Inflammatory macrophage treated with lipopolysaccharide for 4 hours (primary cell): ENCODE data around the gene PYGM.

Experiments
- DNase-seq: peaks from one replicate; pipeline ENCODE4 v3.0.0-alpha.2; 2020

Gene PYGM

DNA sequence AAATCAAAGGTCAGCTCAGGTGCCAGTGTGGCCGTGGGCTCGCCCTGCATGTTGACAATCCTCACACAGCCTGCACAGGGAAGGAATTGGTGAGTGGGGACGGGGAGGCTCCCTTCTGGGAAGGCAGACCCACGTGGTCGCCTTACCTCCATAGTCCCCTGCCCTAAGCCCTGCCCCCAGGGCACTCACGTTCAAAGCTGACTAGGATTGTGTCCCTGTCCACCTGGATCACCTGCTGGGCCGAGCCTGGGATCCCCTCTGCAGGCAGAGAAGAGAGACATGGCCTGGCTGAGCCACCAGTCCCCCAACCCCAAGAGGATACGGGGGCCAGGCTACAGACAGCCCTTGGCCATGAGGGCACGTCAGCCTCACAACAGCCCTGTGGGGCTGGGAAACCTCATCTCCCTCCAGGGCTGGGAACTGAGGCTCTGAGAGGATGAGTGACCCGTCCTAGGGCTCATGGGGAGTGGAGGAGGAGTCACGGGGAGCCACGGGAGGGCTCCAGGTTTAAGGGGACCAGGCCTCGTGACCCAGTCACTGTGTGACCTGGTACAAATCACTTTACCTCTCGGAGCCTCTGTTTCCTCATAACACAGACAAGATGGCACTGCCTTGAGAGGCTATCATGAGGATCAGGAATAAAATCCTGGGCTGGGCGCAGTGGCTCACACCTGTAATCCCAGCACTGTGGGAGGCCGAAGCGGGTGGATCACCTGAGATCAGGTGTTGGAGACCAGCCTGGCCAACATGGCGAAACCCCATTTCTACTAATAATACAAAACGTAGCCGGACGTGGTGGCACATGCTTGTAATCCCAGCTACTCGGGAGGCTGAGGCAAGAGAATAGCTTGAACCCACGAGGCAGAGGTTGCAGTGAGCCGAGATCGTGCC, 30.7 kb upstream of the PYGM start:
- DNase-seq, result no peak

DNA sequence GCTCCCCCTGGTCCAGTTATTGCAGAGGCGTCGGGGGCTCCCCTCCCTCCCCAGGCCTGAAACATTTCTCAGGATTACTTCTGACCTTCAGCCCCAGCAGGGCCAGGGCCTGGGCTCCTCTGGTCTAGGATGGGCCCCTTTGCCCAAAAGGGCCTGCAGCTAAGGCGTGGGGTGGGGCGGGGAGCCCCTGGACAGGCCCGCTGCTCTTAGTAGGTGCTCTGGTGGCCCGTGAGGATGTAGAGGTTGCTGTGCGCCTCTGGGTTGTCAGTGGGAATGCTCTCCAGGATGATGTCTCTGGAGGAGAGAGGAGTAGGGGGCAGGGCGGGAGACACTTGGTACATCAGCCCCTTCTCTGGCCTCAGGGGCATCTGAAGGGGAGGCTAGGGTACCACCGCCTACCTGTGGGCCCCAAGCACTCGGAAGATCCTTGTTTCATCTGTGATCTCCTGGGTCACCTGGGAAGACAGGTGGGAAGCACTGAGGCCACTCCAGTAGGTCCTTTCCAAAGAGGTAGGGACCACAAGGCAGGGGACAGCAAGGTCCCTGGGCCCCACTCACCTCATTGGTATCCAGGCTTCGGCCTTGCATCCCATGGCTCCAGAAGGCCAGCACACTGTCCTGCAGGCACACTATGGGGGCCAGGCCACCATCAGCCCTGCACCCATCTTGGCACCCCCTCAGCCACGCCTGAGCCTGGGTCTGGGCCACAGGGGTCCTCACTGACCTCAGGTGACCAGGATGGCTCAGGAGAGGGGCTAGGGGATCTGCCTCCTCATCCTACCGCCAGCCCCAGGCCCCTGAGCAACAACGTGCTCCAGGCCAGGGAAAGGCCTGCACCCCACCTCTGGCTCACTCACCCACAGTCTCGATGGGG, 29.8 kb upstream of the PYGM start:
- DNase-seq, result no peak

GRCh38 chr11:64788321-64789215, 28.8 kb upstream of the PYGM start:
- DNase-seq, result no peak

- DNase-seq, result peak; percentile 61
These were observed 27.9 kb upstream of the PYGM start for GRCh38 chr11:64787526-64788320.

DNA sequence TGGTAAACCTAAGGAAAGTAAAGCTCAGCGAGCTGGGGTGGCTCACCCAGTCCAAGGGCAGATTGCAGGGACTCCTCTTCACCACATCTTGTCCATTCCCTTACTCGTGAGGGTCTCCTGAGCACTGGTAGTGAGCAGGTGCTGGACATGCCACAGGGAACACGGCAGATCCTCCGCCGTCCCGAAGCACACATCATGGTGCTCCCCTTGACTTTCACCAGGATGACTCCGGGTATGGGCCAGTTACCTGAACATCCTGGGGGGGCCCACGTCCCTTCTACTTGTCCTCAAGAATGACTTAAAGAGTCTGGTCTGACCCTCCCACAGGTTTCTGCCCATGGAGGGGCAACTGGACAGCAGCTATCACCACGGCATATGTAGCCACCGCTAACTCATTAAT, 26.5 kb upstream of the PYGM start:
- no peak for DNase-seq

GRCh38 chr11:64784813-64785581, 25.2 kb upstream of the PYGM start:
- DNase-seq, result no peak

- peak; percentile 100 for DNase-seq
These were observed 18.9 kb upstream of the PYGM start, which contains the start of gene SF1 for GRCh38 chr11:64778473-64779298. Gene SF1 (minus strand): TSS chr11:64778542. CDS start chr11:64778392, 150 bp downstream.

GRCh38 chr11:64778223-64778472, 18.4 kb upstream of the PYGM start:
- DNase-seq, result no peak

DNA sequence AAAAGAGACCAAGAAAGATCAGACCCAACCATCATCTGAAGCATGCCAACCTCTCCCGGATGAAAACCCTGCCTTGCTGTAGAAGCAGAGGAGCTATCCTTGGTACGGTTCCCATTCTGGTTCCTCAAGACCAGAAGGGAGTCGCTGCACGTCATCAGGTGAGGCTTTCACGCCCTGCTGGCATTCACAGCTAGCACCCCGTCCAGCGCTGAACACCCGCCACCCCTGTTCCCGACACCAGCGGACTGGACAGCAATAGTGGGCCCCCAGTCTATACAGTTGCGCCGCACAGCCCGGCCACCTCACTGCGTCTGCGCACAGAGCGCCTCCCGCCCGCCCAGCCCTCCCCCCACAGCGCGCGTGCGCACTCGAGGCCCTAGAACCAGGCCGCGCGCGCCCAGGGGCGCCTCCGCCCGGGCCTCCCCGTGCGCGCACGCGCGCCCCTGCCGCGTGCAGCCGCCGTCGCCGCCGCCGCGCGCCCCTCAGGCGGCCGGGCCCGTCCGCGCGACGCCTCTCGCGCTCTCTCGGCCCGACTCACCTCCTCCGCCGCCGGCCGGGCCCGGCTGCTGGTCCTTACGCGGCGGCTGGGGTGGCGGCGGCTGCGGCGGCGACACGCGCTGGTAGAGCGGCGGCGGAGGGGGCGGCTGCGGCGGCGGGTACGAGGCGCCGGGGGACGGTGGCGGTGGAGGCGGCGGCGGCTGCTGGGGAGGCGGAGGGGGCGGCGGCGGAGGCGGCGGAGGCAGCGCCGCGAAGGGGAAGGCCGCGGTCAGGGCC, 17.9 kb upstream of the PYGM start:
- peak; percentile 84 for DNase-seq

GRCh38 chr11:64776875-64777274, 17.1 kb upstream of the PYGM start:
- DNase-seq, result no peak

- DNase-seq, result no peak
These were observed 16.7 kb upstream of the PYGM start for GRCh38 chr11:64776425-64776824.

- no peak for DNase-seq
These were observed 14.4 kb upstream of the PYGM start for GRCh38 chr11:64774144-64774543.

DNA sequence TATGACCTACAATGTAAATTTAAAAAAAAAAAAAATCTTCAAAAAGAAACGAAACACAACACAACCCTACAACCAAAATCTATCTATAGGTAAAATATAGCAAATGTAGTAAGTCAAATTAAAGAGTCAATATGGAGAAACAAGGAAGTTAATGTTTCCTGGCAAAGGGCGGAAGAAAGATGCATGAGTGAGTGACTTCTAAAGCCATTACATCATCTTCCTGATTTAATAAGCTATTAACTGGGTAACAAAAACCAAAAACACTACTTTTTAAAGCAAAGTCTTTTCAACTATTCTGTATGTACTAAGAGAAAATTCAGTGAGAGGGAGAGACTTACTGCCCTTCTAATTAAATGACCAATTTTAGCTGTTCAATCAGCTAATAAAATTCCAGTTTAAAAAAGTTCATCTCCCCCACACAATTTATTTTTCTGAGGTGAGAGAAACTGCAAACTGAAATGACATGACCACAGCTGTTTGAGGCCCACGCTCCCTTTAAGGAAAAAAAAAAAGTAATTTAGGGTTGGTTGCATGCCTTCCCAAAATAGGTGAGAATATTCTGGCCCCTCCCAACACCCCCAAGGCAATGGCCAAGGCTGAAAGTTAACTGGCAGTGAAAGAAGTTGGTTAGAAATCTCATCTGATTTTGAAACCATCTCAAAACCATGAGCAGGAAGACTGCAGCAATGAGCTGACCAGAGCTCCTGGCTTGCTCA, 12.7 kb upstream of the PYGM start:
- DNase-seq, result peak; percentile 78

DNA sequence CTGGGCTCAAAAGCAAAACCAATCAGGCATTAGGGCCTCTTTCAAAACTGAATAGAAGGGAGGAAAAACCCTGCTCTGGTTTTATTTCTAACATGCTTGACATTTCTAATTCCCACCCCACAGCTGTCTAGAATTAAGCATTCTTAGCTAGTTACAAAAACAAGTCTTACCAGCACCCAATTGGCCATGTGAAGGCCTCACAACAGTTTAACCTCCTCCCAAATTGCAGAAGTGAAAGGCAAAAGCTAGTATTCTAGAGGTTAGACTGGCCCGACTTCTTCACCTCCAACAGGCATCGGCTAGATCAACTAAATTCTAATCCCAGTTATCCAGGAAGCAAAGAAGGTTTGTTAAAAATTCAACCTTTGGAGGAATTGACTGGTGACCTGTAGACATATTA, 12.1 kb upstream of the PYGM start:
- peak; percentile 59 for DNase-seq

DNA sequence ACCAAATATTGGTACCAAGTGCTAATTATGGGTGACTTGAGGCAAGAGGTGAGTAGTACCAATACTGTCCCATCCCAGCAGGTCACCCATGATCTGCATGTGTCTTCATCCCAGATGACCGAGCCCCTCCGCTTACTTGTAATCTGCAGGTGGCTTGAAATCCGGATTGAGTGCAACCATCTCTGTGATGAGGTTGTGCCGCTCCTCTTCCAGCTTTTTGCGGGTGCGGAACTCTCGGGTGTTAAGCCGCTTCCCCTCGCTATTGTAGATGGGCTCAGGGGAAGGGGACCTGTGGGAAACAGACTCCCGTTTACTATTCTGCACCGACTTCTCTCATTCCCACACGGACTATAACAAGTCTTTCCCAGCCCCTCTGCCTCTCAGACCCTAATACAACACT, 10.3 kb upstream of the PYGM start:
- no peak for DNase-seq

GRCh38 chr11:64769283-64769682, 9.5 kb upstream of the PYGM start:
- DNase-seq, result no peak

GRCh38 chr11:64768300-64768694, 8.5 kb upstream of the PYGM start:
- no peak for DNase-seq

- peak; percentile 73 for DNase-seq
These were observed 7.8 kb upstream of the PYGM start for GRCh38 chr11:64767344-64768299.
